Testis (tissue), 3 donors: ENCODE data around the gene ELOVL7. TPM values are rescaled to one million over a fixed set of nuclear protein-coding genes. Genes with fewer than 3 reads are reported as not detected.

Source experiments
- DNase-seq: peaks from one replicate; pipeline ENCODE4 v3.0.0-alpha.2; 2019
- H3K27ac ChIP-seq, 2 donors: fragments of 200-600 bp; sonication (generic); one replicate each; pipeline ENCODE4 v1.5.1; 2019
- H3K27me3 ChIP-seq: fragments of 200-600 bp; sonication (generic); one replicate; pipeline ENCODE4 v1.5.1; 2019
- H3K36me3 ChIP-seq: fragments of 200-600 bp; sonication (generic); one replicate; pipeline ENCODE4 v1.5.1; 2017; ENCODE audit warnings: low read depth; ENCODE audit errors: missing control alignments
- H3K4me1 ChIP-seq: fragments of 200-600 bp; sonication (generic); one replicate; pipeline ENCODE4 v1.5.1; 2019
- H3K4me3 ChIP-seq, 2 donors: fragments of 200-600 bp; sonication (generic); one replicate each; pipeline ENCODE4 v1.5.1; 2017 to 2019
- H3K9me3 ChIP-seq: fragments of 200-600 bp; sonication (generic); one replicate; pipeline ENCODE4 v1.5.1; 2017
- POLR2A ChIP-seq: fragments of 450-650 bp; IDR thresholded peaks from one replicate; pipeline ENCODE4 v1.6.1; 2017; ENCODE audit warnings: antibody characterized with exemption, mild to moderate bottlenecking, moderate library complexity
- WGBS, 2 donors: methylation state at CpG; one replicate each; pipeline ENCODE4 v1.1.5; 2018; 5-methylcytosine and 5-hydroxymethylcytosine counted together
- intact Hi-C: fragments of 100-400 bp; cut with DNase I; formaldehyde crosslinking; loops from one replicate; pipeline ENCODE4 v1.15.1; 2023; ENCODE audit warnings: low total_unique reads
- polyA plus RNA-seq: library from polyadenylated mRNA; stranded (reverse); fragments of 350-450 nt; fragmentation: Illumina TruSeq; extraction: RNeasy Lipid Tissue Mini Kit (QIAGEN cat#74804); gene quantifications from one replicate; pipeline ENCODE4 v1.2.3, GENCODE V29; 2014; ENCODE audit warnings: low read depth, low replicate concordance; ENCODE audit not compliant: insufficient read depth
- total RNA-seq, 2 donors: library from RNA; depleted of rRNA; stranded (reverse); fragments of >200 nt; gene quantifications; one replicate each; pipeline ENCODE4 v1.2.3, GENCODE V29; 2016
- TF ChIP-seq, protein P1 (sequence below), 3 experiments: fragments of 450-650 bp in 2 of 3; fragments of 200-600 bp in 1 of 3; sonication (generic) in 1 of 3; IDR thresholded peaks; one replicate each; pipeline ENCODE4 v1.5.1; 2016 to 2019; ENCODE audit warnings: antibody characterized with exemption in 3 of 3, mild to moderate bottlenecking in 2 of 3, moderate library complexity in 1 of 3

Gene ELOVL7
- total and polyA plus RNA-seq, 3 donors from 2014 or later, result 1.8 to 5.1 (median 2.4) TPM

- H3K27me3 ChIP-seq, result no peaks in the 10 kb centered on the region
- 85 to 95% methylated on average over 2 of the region's 2 CpGs for WGBS, 2 donors
- H3K27ac ChIP-seq, result no peak overlapping the region
- H3K4me1 ChIP-seq, result no peaks in the 10 kb centered on the region
- no peak for DNase-seq
- intact Hi-C loops, result no loop called here
- no peak overlapping the region for H3K4me3 ChIP-seq
- TF ChIP-seq, protein P1, sequence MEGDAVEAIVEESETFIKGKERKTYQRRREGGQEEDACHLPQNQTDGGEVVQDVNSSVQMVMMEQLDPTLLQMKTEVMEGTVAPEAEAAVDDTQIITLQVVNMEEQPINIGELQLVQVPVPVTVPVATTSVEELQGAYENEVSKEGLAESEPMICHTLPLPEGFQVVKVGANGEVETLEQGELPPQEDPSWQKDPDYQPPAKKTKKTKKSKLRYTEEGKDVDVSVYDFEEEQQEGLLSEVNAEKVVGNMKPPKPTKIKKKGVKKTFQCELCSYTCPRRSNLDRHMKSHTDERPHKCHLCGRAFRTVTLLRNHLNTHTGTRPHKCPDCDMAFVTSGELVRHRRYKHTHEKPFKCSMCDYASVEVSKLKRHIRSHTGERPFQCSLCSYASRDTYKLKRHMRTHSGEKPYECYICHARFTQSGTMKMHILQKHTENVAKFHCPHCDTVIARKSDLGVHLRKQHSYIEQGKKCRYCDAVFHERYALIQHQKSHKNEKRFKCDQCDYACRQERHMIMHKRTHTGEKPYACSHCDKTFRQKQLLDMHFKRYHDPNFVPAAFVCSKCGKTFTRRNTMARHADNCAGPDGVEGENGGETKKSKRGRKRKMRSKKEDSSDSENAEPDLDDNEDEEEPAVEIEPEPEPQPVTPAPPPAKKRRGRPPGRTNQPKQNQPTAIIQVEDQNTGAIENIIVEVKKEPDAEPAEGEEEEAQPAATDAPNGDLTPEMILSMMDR (IDR thresholded peaks at IDR 0.05), result no peak
- TF ChIP-seq POLR2A, result no peak
- no peaks in the 10 kb centered on the region for H3K9me3 ChIP-seq
- H3K36me3 ChIP-seq, result no peaks in the 10 kb centered on the region
Measured at GRCh38 chr5:60779466-60779865, 64.6 kb downstream of the ELOVL7 start.

DNA sequence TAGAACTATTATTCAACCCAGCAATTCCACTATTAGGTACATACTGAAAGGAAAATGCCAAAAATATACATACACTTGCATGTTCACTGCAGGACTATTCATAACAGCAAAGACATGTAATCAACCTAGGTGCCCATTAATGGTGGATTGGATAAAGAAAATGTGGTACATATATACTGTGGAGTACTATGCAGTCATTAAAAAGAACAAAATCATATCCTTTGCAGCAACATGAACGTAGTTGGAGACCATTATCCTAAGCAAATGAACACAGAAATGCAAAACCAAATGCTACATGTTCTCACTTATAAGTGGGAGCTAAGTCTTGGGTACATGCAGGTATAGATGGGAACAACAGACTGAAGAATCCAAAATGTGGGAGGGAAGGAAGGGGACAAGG lies 67.7 kb downstream of the ELOVL7 start:
- 88 to 97% methylated on average over 1 of the region's 1 CpG for WGBS, 2 donors
- H3K27me3 ChIP-seq, result no peaks in the 10 kb centered on the region

DNA sequence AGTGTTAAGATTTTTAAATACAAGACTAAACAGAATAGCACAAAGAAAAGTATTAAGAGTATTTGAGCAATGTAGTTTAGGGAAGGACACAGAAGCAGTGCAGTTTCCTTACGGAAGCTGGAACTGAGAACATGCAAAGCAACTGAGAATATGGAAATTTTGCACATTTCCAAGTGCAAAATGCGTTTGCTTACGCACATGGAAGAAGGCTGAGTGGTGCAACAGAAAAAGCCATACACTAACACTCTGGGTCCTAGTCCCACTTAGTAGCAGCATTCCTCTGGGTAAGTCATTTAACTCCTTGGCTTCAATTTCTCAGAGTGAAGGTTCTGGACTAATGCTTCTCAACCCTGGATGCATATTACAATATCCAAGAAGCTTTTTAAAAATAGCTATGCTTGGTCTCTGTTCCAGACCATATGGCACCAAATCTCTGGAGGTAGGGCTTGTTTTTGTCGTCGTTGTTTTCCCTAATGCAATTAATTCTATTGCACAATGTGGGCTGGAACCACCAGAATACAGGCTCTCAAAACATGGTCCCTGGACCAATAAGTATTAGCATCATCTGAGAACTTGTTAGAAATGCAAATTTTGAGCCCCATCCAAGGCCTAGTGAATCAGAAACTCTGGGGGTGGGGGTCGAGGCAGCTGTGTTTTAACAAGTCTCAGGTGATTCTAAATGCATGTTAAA lies 78.9 kb downstream of the ELOVL7 start:
- Histone ChIP-seq H3K27ac (no peak overlapping the region), H3K4me1 (no peaks in the 10 kb centered on the region), H3K36me3 (no peaks in the 10 kb centered on the region), H3K9me3 (no peaks in the 10 kb centered on the region), H3K4me3 (no peak overlapping the region), H3K27me3 (no peaks in the 10 kb centered on the region)
- 69 to 74% methylated on average over 6 of the region's 6 CpGs for WGBS, 2 donors
- DNase-seq, result no peak
- TF ChIP-seq, protein P1 (IDR thresholded peaks at IDR 0.05), result no peak
- TF ChIP-seq POLR2A, result no peak
- intact Hi-C loops, result no loop called here

More for the DNA sequence above, 67.7 kb downstream of the ELOVL7 start:
- Histone ChIP-seq H3K27ac (no peak overlapping the region), H3K4me3 (no peak overlapping the region), H3K4me1 (no peaks in the 10 kb centered on the region), H3K36me3 (no peaks in the 10 kb centered on the region), H3K9me3 (no peaks in the 10 kb centered on the region)
- TF ChIP-seq, protein P1 (IDR thresholded peaks at IDR 0.05), result no peak
- TF ChIP-seq POLR2A, result no peak
- intact Hi-C loops, result no loop called here
- DNase-seq, result no peak

GRCh38 chr5:60763061-60763460 lies 81.0 kb downstream of the ELOVL7 start:
- TF ChIP-seq POLR2A, result no peak
- TF ChIP-seq, protein P1 (IDR thresholded peaks at IDR 0.05), result no peak
- H3K27ac ChIP-seq, result no peak overlapping the region
- 78 to 89% methylated on average over 3 of the region's 3 CpGs for WGBS, 2 donors
- no peaks in the 10 kb centered on the region for H3K9me3 ChIP-seq
- no peak overlapping the region for H3K4me3 ChIP-seq
- H3K27me3 ChIP-seq, result no peaks in the 10 kb centered on the region
- DNase-seq, result no peak
- no peaks in the 10 kb centered on the region for H3K4me1 ChIP-seq
- no peaks in the 10 kb centered on the region for H3K36me3 ChIP-seq
- intact Hi-C loops, result no loop called here

GRCh38 chr5:60754495-60754894 lies 89.6 kb downstream of the ELOVL7 start:
- H3K27ac ChIP-seq, result no peak overlapping the region
- no peaks in the 10 kb centered on the region for H3K4me1 ChIP-seq
- no peak overlapping the region for H3K4me3 ChIP-seq
- intact Hi-C loops, result no loop called here
- H3K9me3 ChIP-seq, result no peaks in the 10 kb centered on the region
- no peak for DNase-seq
- no peaks in the 10 kb centered on the region for H3K36me3 ChIP-seq
- WGBS, 2 donors, result 88 to 90% methylated on average over 5 of the region's 5 CpGs
- no peaks in the 10 kb centered on the region for H3K27me3 ChIP-seq
- TF ChIP-seq, protein P1 (IDR thresholded peaks at IDR 0.05), result no peak
- no peak for TF ChIP-seq POLR2A
